Skin of body (tissue), 3 donors: ENCODE data around the gene NRROS. TPM values are rescaled to one million over a fixed set of nuclear protein-coding genes. Genes with fewer than 3 reads are reported as not detected.

Experiments
- DNase-seq: peaks from one replicate; lab custom pipeline; 2025; lab: John Stamatoyannopoulos, UW
- small RNA-seq: library from RNA; depleted of rRNA; stranded (forward); fragments of <200 nt; gene quantifications from one replicate; pipeline ENCODE3, GENCODE V24; 2014; ENCODE audit warnings: low replicate concordance
- total RNA-seq: library from RNA; depleted of rRNA; stranded (reverse); fragments of >200 nt; gene quantifications from one replicate; pipeline ENCODE4 v1.2.3, GENCODE V29; 2014

Gene NRROS
- total RNA-seq, 1 donor from 2014 or later, result 3.9 TPM

GRCh38 chr3:196684548-196685407 lies 45.3 kb downstream of the NRROS start:
- peak; percentile 31 for DNase-seq

GRCh38 chr3:196686436-196686835 lies 46.9 kb downstream of the NRROS start:
- DNase-seq, result no peak

DNA sequence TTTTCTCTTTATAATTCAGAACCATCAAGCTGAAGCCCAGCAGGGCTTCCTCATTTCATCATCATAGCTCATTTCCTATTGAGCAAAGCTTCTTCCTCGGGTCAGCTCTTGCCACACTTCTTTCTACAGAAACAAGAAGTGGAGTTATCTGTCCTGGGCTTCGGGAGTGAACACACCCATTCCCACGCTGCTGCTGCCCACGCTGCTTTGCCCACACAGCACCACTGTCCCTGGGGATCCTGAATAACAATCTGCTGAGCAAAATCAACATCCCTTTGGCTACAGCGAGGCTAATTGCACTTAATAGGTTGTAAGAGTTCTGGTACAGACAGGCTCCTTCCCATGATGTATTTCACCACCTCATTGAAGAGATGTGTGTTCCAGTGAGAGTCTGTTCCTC lies 48.9 kb downstream of the NRROS start:
- no peak for DNase-seq

DNA sequence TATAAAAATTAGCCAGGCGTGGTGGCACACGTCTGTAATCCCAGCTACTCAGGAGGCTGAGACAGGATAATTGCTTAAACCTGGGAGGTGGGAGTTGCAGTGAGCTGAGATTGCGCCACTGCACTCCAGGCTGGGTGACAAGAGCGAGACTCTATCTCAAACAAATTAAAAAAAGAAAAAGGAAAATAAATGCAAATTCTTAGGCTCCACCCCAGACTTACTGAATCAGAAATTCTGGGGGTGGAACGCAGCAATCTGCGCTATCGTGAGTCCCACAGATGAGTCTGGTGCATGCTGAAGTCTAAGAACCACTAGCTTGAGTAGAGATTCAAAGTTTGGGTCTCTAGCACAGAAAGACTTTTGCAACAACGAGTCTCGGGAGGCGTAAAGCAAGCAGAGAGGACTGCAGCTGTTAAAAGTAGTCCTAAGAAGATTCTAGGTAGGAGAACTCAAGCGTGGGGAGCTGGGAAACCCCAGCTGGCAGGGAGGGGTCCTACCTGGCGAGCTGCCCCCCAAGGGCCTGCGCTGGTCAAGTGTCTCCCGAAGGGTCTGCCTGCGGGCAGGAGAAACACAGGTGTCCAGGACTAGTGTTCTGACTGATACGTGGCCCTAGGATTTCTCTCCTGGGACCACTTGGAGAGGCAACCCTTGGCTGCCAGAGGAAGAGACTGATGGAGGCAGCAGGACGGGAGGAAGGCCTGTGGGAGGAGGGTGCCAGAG lies 50.6 kb downstream of the NRROS start:
- no peak for DNase-seq

- no peak for DNase-seq
These were observed 51.9 kb downstream of the NRROS start for GRCh38 chr3:196691386-196691785.

DNA sequence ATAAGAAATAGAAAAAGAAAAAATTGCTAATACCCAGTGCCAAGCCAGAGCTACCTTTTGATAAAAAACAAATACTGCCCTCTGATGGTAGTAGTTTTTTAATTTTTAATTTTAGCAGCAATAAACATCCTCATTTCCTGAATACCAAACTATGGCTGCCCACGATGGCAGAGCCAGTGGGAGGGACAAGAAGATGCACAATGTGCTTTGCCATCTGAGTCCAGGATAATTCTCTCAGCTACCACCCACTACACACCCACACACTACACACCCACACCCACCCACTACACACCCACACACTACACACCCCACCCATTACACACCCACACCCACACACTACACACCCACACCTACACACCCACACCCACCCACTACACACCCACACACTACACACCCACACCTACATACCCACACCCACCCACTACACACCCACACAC lies 54.7 kb downstream of the NRROS start:
- no peak for DNase-seq

DNA sequence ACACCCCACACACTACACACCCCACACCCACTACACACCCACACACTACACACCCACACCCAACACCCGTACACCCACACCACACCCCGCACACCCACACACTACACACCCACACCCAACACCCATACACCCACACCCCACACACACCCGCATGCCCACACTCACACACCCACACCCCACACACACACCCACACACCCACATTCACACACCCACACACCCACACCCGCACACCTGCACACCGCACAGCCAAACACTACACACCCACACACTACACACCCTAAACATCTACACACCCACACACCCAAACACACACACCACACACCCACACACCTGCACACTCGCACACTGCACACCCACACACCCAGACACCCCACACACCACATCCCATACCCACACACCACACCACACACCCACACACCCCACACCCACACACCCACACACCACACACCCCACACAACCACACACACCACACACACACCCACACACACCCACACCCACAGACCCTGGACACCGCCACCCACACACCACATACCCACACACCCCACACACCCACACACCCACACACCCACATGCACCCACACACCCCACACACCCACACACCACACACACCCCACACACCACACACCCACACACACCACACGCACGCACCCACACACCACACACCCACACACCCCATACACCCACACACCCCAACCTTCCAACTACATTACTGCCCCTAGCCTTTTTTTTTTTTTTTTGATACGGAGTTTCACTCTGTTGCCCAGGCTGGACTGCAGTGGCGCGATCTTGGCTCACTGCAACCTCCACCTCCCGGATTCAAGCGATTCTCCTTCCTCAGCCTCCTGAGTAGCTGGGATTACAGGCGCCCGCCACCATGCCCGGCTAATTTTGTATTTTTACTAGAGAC lies 55.7 kb downstream of the NRROS start:
- no peak for DNase-seq

DNA sequence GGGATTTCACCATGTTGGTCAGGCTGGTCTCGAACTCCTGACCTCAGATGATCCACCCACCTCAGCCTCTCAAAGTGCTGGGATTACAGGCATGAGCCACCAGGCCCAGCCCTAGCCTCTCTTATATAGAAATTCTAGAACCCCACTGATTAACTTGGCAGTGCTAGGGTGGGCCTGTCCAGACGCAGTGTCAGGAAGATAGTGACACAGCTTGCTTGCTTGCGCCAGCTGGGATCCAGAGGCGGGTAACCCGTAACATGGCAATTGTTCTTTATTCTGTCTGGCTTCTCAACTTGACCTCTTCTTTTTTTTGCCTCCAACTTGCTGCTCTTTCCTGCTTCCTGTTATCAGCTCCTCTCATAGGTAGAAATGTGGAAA lies 56.3 kb downstream of the NRROS start:
- DNase-seq, result no peak

DNA sequence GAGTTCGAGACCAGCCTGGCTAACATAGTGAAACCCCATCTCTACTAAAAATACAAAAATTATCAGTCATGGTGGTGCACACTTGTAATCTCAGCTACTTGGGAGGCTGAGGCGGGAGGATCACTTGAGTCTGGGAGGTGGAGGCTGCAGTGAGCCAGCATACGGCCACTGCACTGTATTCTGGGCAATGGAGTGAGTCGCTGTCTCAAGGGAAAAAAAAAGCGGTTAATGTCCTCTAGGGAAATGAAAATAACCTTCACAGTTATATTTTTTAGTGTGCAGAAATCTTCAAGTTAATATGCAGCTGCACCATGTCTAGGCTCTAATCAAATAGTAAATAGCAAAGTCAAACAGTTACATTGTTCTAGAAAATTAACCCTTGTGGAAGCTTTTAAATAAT lies 57.8 kb downstream of the NRROS start:
- DNase-seq, result no peak

- no peak for DNase-seq
These were observed 60.3 kb downstream of the NRROS start for GRCh38 chr3:196699749-196700148.

- DNase-seq, result no peak
These were observed 61.3 kb downstream of the NRROS start for GRCh38 chr3:196700801-196701200.

- no peak for DNase-seq
These were observed 66.8 kb downstream of the NRROS start for GRCh38 chr3:196706327-196706726.

GRCh38 chr3:196706731-196707130 lies 67.2 kb downstream of the NRROS start:
- DNase-seq, result no peak

DNA sequence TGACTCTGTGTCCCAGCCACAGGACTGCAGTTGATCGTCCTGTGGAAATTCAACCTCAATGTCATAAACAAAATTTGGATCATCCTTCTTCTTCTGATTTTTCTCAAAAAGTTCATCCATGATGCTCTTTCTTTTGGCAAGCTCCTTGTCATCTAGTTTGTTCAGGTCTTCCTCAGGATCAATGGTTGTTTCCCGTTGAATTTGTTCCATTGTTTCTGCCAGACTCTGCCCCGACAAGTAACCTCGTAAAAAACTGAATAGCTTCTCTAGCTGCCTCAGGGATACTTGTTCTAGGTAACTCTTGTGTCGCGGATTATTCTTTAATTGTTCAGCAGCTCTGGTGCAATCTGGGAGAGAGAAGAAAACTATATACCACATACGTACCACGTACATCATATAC lies 68.1 kb downstream of the NRROS start:
- DNase-seq, result no peak

DNA sequence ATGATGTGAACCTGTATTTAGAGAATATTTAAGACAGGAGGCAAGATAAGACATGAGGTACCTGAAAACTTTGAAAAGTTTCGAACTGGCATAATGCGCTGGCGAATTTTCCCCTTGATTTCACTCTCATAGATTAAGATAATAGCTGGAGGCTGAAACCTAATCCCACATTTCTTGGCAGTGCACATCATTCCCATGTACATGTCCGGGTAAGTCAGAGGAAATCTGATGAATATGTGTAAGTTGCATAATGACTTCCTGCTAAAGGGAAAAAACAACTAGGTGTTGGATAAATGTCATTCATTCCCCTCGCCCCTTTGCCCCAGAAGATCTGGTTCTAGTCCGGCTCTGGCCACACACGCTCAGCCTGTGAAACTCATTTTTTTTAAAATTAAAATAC lies 69.0 kb downstream of the NRROS start:
- DNase-seq, result no peak

Small RNAs within 50 kb of the gene (small RNA-seq; reads per million reads assigned to genes)
- not detected for gene RNU6-646P

Other genes starting within 250 kb of the NRROS start
- gene UBXN7, start 207.3 kb upstream of the NRROS start, total RNA-seq, result 29.8 TPM
- gene RNF168, start 135.9 kb upstream of the NRROS start, total RNA-seq, result 18.2 TPM
- gene SMCO1, start 124.3 kb upstream of the NRROS start, total RNA-seq, result 0.79 TPM
- gene WDR53, start 71.1 kb upstream of the NRROS start, total RNA-seq, result 9.7 TPM
- gene FBXO45, start 71.0 kb upstream of the NRROS start, total RNA-seq, result 15.0 TPM
- gene CEP19, start 72.6 kb downstream of the NRROS start, total RNA-seq, result 1.3 TPM
- 18.9 TPM for gene PIGX, start 72.7 kb downstream of the NRROS start, total RNA-seq
- gene PAK2, start 100.2 kb downstream of the NRROS start, total RNA-seq, result 35.9 TPM
- gene SENP5, start 228.2 kb downstream of the NRROS start, total RNA-seq, result 42.5 TPM